Ovary (tissue), 3 donors: ENCODE results near the gene GULP1.

ENCODE experiments used
- EP300 ChIP-seq: sonication (generic); formaldehyde crosslinking; IDR thresholded peaks from one replicate; pipeline ENCODE4 v1.6.1; 2017; ENCODE audit warnings: antibody characterized with exemption
- POLR2A ChIP-seq: fragments of 450-650 bp; IDR thresholded peaks from one replicate; pipeline ENCODE4 v1.6.1; 2017; ENCODE audit warnings: antibody characterized with exemption, mild to moderate bottlenecking, moderate library complexity
- TF ChIP-seq, protein P1 (sequence below), 3 donors: fragments of 450-650 bp in 2 of 3; fragments of 200-600 bp in 1 of 3; IDR thresholded peaks; one replicate each; pipeline versions ENCODE4 v1.5.1 to v1.8.0; 2016 to 2022; ENCODE audit warnings: antibody characterized with exemption in 3 of 3, mild to moderate bottlenecking in 1 of 3
- donor health status: DM: no; HTN: no; CAD: no.

DNA sequence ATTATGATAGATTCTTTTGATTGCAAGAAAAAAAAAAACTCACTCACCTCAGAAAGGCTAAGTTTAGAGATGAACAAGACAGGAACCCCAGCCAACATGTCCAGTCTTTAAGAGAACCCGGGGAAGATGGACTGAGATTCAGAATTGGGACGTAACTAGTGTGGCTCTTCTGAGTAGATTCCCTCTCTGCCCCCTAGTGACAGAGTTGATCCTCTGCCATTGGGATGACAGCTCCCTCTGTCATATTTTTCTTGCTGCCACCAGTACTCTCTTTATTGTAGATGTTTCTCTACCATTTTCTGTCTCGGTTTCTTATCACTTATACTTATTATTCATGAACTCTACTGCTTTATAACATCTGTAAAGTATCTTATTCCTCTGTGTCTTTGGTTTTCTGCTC lies 77.7 kb downstream of the GULP1 start:
- TF ChIP-seq, protein P1, sequence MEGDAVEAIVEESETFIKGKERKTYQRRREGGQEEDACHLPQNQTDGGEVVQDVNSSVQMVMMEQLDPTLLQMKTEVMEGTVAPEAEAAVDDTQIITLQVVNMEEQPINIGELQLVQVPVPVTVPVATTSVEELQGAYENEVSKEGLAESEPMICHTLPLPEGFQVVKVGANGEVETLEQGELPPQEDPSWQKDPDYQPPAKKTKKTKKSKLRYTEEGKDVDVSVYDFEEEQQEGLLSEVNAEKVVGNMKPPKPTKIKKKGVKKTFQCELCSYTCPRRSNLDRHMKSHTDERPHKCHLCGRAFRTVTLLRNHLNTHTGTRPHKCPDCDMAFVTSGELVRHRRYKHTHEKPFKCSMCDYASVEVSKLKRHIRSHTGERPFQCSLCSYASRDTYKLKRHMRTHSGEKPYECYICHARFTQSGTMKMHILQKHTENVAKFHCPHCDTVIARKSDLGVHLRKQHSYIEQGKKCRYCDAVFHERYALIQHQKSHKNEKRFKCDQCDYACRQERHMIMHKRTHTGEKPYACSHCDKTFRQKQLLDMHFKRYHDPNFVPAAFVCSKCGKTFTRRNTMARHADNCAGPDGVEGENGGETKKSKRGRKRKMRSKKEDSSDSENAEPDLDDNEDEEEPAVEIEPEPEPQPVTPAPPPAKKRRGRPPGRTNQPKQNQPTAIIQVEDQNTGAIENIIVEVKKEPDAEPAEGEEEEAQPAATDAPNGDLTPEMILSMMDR (IDR thresholded peaks at IDR 0.05) = no peak
- TF ChIP-seq EP300 (no peak), POLR2A (no peak)
